ENCODE data around the gene IL15RA. TPM values are rescaled to one million over a fixed set of nuclear protein-coding genes. Genes with fewer than 3 reads are reported as not detected.

Gene IL15RA
- total and polyA plus RNA-seq, 2 of the 8 experiments (the other 6 are each of a cell fraction or from before 2014, with no cell fraction given): 1.3 to 1.4 TPM

DNA sequence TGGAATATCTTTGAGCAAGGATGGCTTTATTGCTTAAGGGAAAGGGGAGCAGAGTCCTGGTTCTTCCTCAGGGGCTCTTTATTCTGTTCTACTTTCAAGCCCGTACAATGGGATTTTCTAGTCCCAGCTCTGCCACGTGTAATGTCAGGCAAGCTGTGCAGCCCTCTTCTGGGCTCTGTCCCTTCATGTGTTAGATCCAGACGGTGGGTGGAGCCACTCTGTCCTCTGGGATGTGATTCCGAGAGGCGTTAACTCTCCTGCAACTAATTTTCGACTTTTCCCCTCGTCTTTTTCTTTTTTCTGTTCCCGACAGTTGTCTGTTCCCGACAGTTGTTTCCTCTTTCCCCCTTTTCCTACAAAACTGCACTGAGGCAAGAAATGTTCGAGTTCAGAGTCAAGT is 52.5 kb downstream of the IL15RA start:
- no peaks in the 10 kb centered on the region for H3K27me3 ChIP-seq (replicated peaks in 1 of 4; ENCODE audit: control insufficient read depth in 3 of 4, extremely low read depth in 1 of 4, insufficient read depth in 3 of 4, low read length in 3 of 4)
- H4K8ac ChIP-seq (ENCODE audit: extremely low read depth, insufficient read depth, low read length): no peak overlapping the region
- no peaks in the 10 kb centered on the region for H3K79me2 ChIP-seq (ENCODE audit: control insufficient read depth in 1 of 2, insufficient read depth in 2 of 2, low read length in 2 of 2)
- no peak overlapping the region for H3K23ac ChIP-seq (ENCODE audit: insufficient read length)
- no peak for DNase-seq (ENCODE audit: low read depth in 1 of 2, low spot score in 2 of 2)
- H2BK20ac ChIP-seq (ENCODE audit: low read length): no peak overlapping the region
- no peak overlapping the region for H2BK120ac ChIP-seq (replicated peaks; ENCODE audit: low read depth, low read length)
- no peaks in the 10 kb centered on the region for H3K79me1 ChIP-seq (ENCODE audit: low read depth, low read length)
- no peak overlapping the region for H2BK12ac ChIP-seq (ENCODE audit: low read depth, low read length)
- peaks cover 0 to 4% of the 10 kb centered on the region in 2 experiments for H4K20me1 ChIP-seq (replicated peaks in 1 of 2; ENCODE audit: control insufficient read depth in 1 of 2, insufficient read depth in 2 of 2, low read length in 2 of 2)
- H3K4me3 ChIP-seq (ENCODE audit: extremely low read depth in 1 of 4, insufficient read depth in 2 of 4, low read depth in 3 of 4, low read length in 4 of 4): no peak overlapping the region
- no peak overlapping the region for H3K14ac ChIP-seq (ENCODE audit: insufficient read length)
- H4K91ac ChIP-seq (replicated peaks; ENCODE audit: insufficient read length, low read length): no peak overlapping the region
- FAIRE-seq: no peak
- H3K9ac ChIP-seq (replicated peaks in 1 of 4; ENCODE audit: extremely low read depth in 1 of 4, low read depth in 3 of 4, low read length in 3 of 4): no peak overlapping the region
- no peak overlapping the region for H3K27ac ChIP-seq (ENCODE audit: low read depth, low read length)
- H4K5ac ChIP-seq (ENCODE audit: insufficient read length, low read depth, low read length): no peak overlapping the region
- no peaks in the 10 kb centered on the region for H3K23me2 ChIP-seq (ENCODE audit: low read depth, low read length)
- WGBS, 2 experiments (ENCODE audit: extremely low coverage in 1 of 2, insufficient coverage in 1 of 2, insufficient read length in 1 of 2, insufficient replicate concordance in 2 of 2, low coverage in 1 of 2, low lambda C conversion rate in 2 of 2, missing lambda C conversion rate in 1 of 2): 95% methylated on average over 10 of the region's 10 CpGs; no CpG with 5 or more reads in 1 of the 2 experiments
- ChIA-PET POLR2A (ENCODE audit: partially characterized antibody) (no interaction called here), CTCF (ENCODE audit: partially characterized antibody) (no interaction called here)
- H2AK5ac ChIP-seq (ENCODE audit: low read depth, low read length): no peak overlapping the region
- H3K56ac ChIP-seq (replicated peaks; ENCODE audit: insufficient read length, low read depth, low read length): no peak overlapping the region
- no peak overlapping the region for H3K4me2 ChIP-seq (ENCODE audit: insufficient read depth in 1 of 2, low read depth in 2 of 2, low read length in 2 of 2)
- no peak overlapping the region for H3K18ac ChIP-seq (ENCODE audit: extremely low read depth, low read length)
- H3K4me1 ChIP-seq (replicated peaks in 1 of 4; ENCODE audit: control insufficient read depth in 3 of 4, insufficient read depth in 4 of 4, low read length in 3 of 4): no peaks in the 10 kb centered on the region
- H2BK5ac ChIP-seq (ENCODE audit: low read depth, low read length): no peak overlapping the region
- no peaks in the 10 kb centered on the region for H3K9me3 ChIP-seq (ENCODE audit: insufficient read depth in 2 of 2, low read depth in 1 of 2, low read length in 1 of 2)
- H2AFZ ChIP-seq (ENCODE audit: low read length): no peak overlapping the region
- H3K4ac ChIP-seq (replicated peaks; ENCODE audit: insufficient read length, low read depth, low read length): no peak overlapping the region
- H2BK15ac ChIP-seq (ENCODE audit: low read length): no peak overlapping the region
- H3K36me3 ChIP-seq (ENCODE audit: control insufficient read depth in 2 of 4, insufficient read depth in 4 of 4, low read length in 3 of 4): peaks cover 42 to 81% (median 73%) of the 10 kb centered on the region in 4 experiments
- TF ChIP-seq SP2 (IDR thresholded peaks at IDR 0.05; ENCODE audit: low read length) (no peak), TAF7 (optimal IDR thresholded peaks at IDR 0.05; ENCODE audit: borderline replicate concordance, low read depth, low read length) (no peak), SUZ12 (IDR thresholded peaks at IDR 0.05; ENCODE audit: low read length) (no peak), PHF8 (conservative IDR thresholded peaks at IDR 0.05; ENCODE audit: low read depth, low read length) (no peak), RAD21 (IDR thresholded peaks at IDR 0.05 in 1 of 2, conservative IDR thresholded peaks at IDR 0.05 in 1 of 2; ENCODE audit: low read depth in 2 of 2, low read length in 2 of 2) (no peak), KDM5A (IDR thresholded peaks at IDR 0.05; ENCODE audit: low read length) (no peak), POU5F1 (IDR thresholded peaks at IDR 0.05; ENCODE audit: low read depth, low read length) (no peak), CHD1 (IDR thresholded peaks at IDR 0.05; ENCODE audit: low read depth, low read length) (no peak), SIN3A (conservative IDR thresholded peaks at IDR 0.05 in 1 of 2, IDR thresholded peaks at IDR 0.05 in 1 of 2; ENCODE audit: low read depth in 1 of 2, low read length in 2 of 2) (no peak), NANOG (IDR thresholded peaks at IDR 0.05; ENCODE audit: insufficient read depth, low read depth, low read length, poor library complexity, severe bottlenecking) (no peak), JUND (IDR thresholded peaks at IDR 0.05; ENCODE audit: low read length) (no peak), RXRA (IDR thresholded peaks at IDR 0.05; ENCODE audit: insufficient read depth, low read depth, low read length) (no peak)
